A549 (cell line): Measurements from ENCODE around the gene HSPB7. TPM values are rescaled to one million over a fixed set of nuclear protein-coding genes. Genes with fewer than 3 reads are reported as not detected.
A peak's percentile ranks its signal among the peaks of the same experiment; 100 is the strongest.

Source experiments
- ATAC-seq, 2 experiments: fragments of 200-7000 bp in 1 of 2; fragments of >200 bp in 1 of 2; cut with Nextera tagmentation in 1 of 2; cut with Tn5 transposase in 1 of 2; 3 replicates each; pipeline versions ENCODE4 v1.8.0 to v1.9.1; 2018 to 2020; ENCODE audit warnings: mild to moderate bottlenecking in 1 of 2, moderate library complexity in 1 of 2
- CTCF ChIA-PET: fragments of 300-600 bp; sonication (Branson Sonifier 250); formaldehyde crosslinking; extraction: SDS; loops from one replicate; lab custom pipeline; 2021; ENCODE audit warnings: antibody characterized with exemption, inconsistent platforms; lab: Yijun Ruan, JAX
- POLR2A ChIA-PET: fragments of 350-600 bp; formaldehyde crosslinking; extraction: SDS; loops from one replicate; lab custom pipeline; 2021; ENCODE audit warnings: antibody characterized with exemption, inconsistent platforms; lab: Yijun Ruan, JAX
- DNase-seq, 2 experiments: peaks; one replicate each; pipeline versions ENCODE4 v3.0.0 to v3.0.0-alpha.2; 2011 to 2016; ENCODE audit warnings: low read depth in 1 of 2, low spot score in 1 of 2
- FAIRE-seq: peaks from 2 replicates; lab custom pipeline; 2011; peaks lifted over from hg19 to GRCh38; lab: Jason Lieb, UNC
- H3K27ac ChIP-seq, 2 experiments: fragments of >200 bp; sonication (Bioruptor Twin); formaldehyde crosslinking; 3 replicates each; pipeline ENCODE4 v1.5.1; 2016 to 2017
- H3K4me1 ChIP-seq: fragments of >200 bp; sonication (Bioruptor Twin); formaldehyde crosslinking; 3 replicates; pipeline ENCODE4 v1.6.1; 2016
- H3K4me2 ChIP-seq: fragments of >200 bp; sonication (Bioruptor Twin); formaldehyde crosslinking; 3 replicates; pipeline ENCODE4 v1.6.1; 2016
- H3K4me3 ChIP-seq: fragments of >200 bp; sonication (Bioruptor Twin); formaldehyde crosslinking; 3 replicates; pipeline ENCODE4 v1.5.1; 2016
- H3K9me3 ChIP-seq: fragments of >200 bp; sonication (Bioruptor Twin); formaldehyde crosslinking; 3 replicates; pipeline ENCODE4 v1.6.1; 2016
- BCL3 ChIP-seq: fragments of >200 bp; sonication (Bioruptor Twin); formaldehyde crosslinking; IDR thresholded peaks from 3 replicates; pipeline ENCODE4 v1.6.1; 2016
- BHLHE40 ChIP-seq: IDR thresholded peaks from 2 replicates; pipeline ENCODE4 v1.6.1; 2012; ENCODE audit warnings: low read depth, low read length, inconsistent platforms
- CBX8 ChIP-seq: fragments of 200-600 bp; sonication (generic); IDR thresholded peaks from 2 replicates; pipeline ENCODE4 v1.6.1; 2016
- CHD2 ChIP-seq: fragments of 150-350 bp; IDR thresholded peaks from 2 replicates; pipeline ENCODE4 v1.6.1; 2014; ENCODE audit warnings: low read length; ENCODE audit not compliant: partially characterized antibody
- CHD4 ChIP-seq: fragments of 200-600 bp; sonication (generic); IDR thresholded peaks from 2 replicates; pipeline ENCODE4 v1.6.1; 2016; ENCODE audit warnings: antibody characterized with exemption, mild to moderate bottlenecking, borderline replicate concordance
- EHF ChIP-seq: fragments of 250-450 bp; sonication (Bioruptor Pico); IDR thresholded peaks from 2 replicates; pipeline ENCODE4 v1.5.0; 2020; ENCODE audit warnings: mild to moderate bottlenecking
- ELK1 ChIP-seq: fragments of 150-350 bp; IDR thresholded peaks from 2 replicates; pipeline ENCODE4 v1.6.1; 2014; ENCODE audit warnings: low read depth, mild to moderate bottlenecking, low read length
- FOXS1 ChIP-seq: fragments of 250-450 bp; sonication (Bioruptor Pico); IDR thresholded peaks from 2 replicates; pipeline ENCODE4 v1.5.0; 2020; ENCODE audit warnings: mild to moderate bottlenecking, moderate library complexity
- GATA3 ChIP-seq: IDR thresholded peaks from 2 replicates; pipeline ENCODE4 v1.6.1; 2012; ENCODE audit warnings: borderline replicate concordance
- HDAC2 ChIP-seq: fragments of 200-600 bp; sonication (generic); IDR thresholded peaks from 2 replicates; pipeline ENCODE4 v1.6.1; 2016
- HEYL ChIP-seq: fragments of 250-450 bp; sonication (Bioruptor Pico); IDR thresholded peaks from 2 replicates; pipeline ENCODE4 v1.8.0; 2021; ENCODE audit warnings: mild to moderate bottlenecking, moderate library complexity
- HOXB13 ChIP-seq: fragments of 250-450 bp; sonication (Bioruptor Pico); IDR thresholded peaks from 2 replicates; pipeline ENCODE4 v1.5.0; 2020; ENCODE audit warnings: low read depth, mild to moderate bottlenecking, moderate library complexity
- HOXB5 ChIP-seq: fragments of 250-450 bp; sonication (Bioruptor Pico); IDR thresholded peaks from 2 replicates; pipeline ENCODE4 v1.5.0; 2020; ENCODE audit warnings: mild to moderate bottlenecking, moderate library complexity
- JUN ChIP-seq, 2 experiments: fragments of >200 bp; sonication (Bioruptor Twin); formaldehyde crosslinking; IDR thresholded peaks; 2 replicates in 1 of 2; 3 replicates in 1 of 2; pipeline ENCODE4 v1.6.1; 2016 to 2017
- KDM1A ChIP-seq: fragments of 200-600 bp; sonication (generic); IDR thresholded peaks from 2 replicates; pipeline ENCODE4 v1.6.1; 2016; ENCODE audit warnings: low read depth, mild to moderate bottlenecking
- KDM5A ChIP-seq: fragments of 200-600 bp; sonication (generic); IDR thresholded peaks from 2 replicates; pipeline ENCODE4 v1.6.1; 2016; ENCODE audit warnings: antibody characterized with exemption, mild to moderate bottlenecking
- MAFK ChIP-seq: fragments of 450-650 bp; IDR thresholded peaks from 2 replicates; pipeline ENCODE4 v1.6.1; 2014; ENCODE audit not compliant: partially characterized antibody
- MAZ ChIP-seq: fragments of 150-350 bp; IDR thresholded peaks from 2 replicates; pipeline ENCODE4 v1.6.1; 2014; ENCODE audit warnings: antibody characterized with exemption, low read depth, low read length, borderline replicate concordance
- MYC ChIP-seq: IDR thresholded peaks from 2 replicates; pipeline ENCODE4 v1.6.1; 2012; ENCODE audit warnings: mild to moderate bottlenecking, inconsistent platforms, low read length, improper control_type of control experiment, borderline replicate concordance
- NPAS2 ChIP-seq: fragments of 250-450 bp; sonication (Bioruptor Pico); IDR thresholded peaks from 2 replicates; pipeline ENCODE4 v1.8.0; 2022; ENCODE audit warnings: mild to moderate bottlenecking, moderate library complexity, borderline replicate concordance
- PBX3 ChIP-seq: IDR thresholded peaks from 2 replicates; pipeline ENCODE4 v1.6.1; 2012
- PHF8 ChIP-seq: fragments of 200-600 bp; sonication (generic); IDR thresholded peaks from 2 replicates; pipeline ENCODE4 v1.6.1; 2016; ENCODE audit warnings: low read depth, mild to moderate bottlenecking, antibody characterized with exemption, moderate library complexity, borderline replicate concordance
- POLR2A ChIP-seq: IDR thresholded peaks from 2 replicates; pipeline ENCODE4 v1.6.1; 2012; ENCODE audit warnings: mild to moderate bottlenecking, low read length
- RFX5 ChIP-seq: fragments of 450-650 bp; IDR thresholded peaks from 2 replicates; pipeline ENCODE4 v1.7.1; 2014; ENCODE audit warnings: antibody characterized with exemption, mild to moderate bottlenecking, moderate library complexity
- RNF2 ChIP-seq: fragments of 200-600 bp; sonication (generic); IDR thresholded peaks from 2 replicates; pipeline ENCODE4 v1.6.1; 2016; ENCODE audit warnings: low read depth, mild to moderate bottlenecking, antibody characterized with exemption, moderate library complexity, borderline replicate concordance
- SMC3 ChIP-seq: fragments of >200 bp; sonication (Bioruptor Twin); formaldehyde crosslinking; IDR thresholded peaks from 3 replicates; pipeline ENCODE4 v1.6.1; 2018; ENCODE audit warnings: inconsistent platforms
- TFCP2L1 ChIP-seq: fragments of 250-450 bp; sonication (Bioruptor Pico); IDR thresholded peaks from 2 replicates; pipeline ENCODE4 v1.5.0; 2021; ENCODE audit warnings: mild to moderate bottlenecking
- TP53 ChIP-seq: fragments of 250-450 bp; sonication (Bioruptor Pico); IDR thresholded peaks from 2 replicates; pipeline ENCODE4 v1.5.0; 2021; ENCODE audit warnings: mild to moderate bottlenecking, moderate library complexity
- ZNF302 ChIP-seq: fragments of 250-450 bp; sonication (Bioruptor Pico); IDR thresholded peaks from 2 replicates; pipeline ENCODE4 v1.9.0; 2021; ENCODE audit warnings: inconsistent platforms, mild to moderate bottlenecking, moderate library complexity
- WGBS: methylation state at CpG from one replicate; pipeline ENCODE4 v1.1.6; 2017; ENCODE audit errors: missing lambda C conversion rate; 5-methylcytosine and 5-hydroxymethylcytosine counted together
- polyA plus RNA-seq, 4 experiments: library from polyadenylated mRNA; depleted of rRNA in 3 of 4; stranded (reverse); fragments of >200 nt; fragmentation: RNase III in 1 of 4; extraction: RNeasy Plus Mini Kit Qiagen cat#74134 plus additional on column Dnase treatment in 1 of 4; gene quantifications; 2 replicates in 3 of 4; 3 replicates in 1 of 4; pipeline ENCODE4 v1.2.3, GENCODE V29; 2011 to 2017
- TF ChIP-seq, protein P1 (sequence below): fragments of 450-650 bp; IDR thresholded peaks from 2 replicates; pipeline ENCODE4 v1.6.1; 2014; ENCODE audit warnings: antibody characterized with exemption

HSPB7 gene
- polyA plus RNA-seq, 2 of the 4 experiments (the other 2 are of a cell fraction), result not detected

DNA sequence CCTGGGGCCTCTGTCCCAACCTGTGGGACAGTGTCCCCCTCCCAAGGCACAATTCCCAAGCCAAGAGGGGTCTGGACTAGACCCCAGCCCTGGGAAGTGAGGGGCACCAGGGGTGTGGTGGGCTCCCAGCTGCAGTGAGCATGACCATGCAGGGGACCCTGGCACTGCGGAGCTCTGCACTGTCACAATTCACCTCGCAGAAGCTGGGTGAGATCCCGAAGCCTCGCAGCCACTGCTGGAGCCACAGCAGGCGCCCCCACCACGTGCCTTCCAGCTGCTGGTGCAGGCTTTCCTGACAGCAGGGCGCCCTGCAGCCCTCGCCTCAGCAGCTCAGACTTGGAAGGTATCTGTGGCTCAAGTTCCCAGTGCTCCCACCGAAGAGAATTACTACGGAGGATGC is 23.8 kb downstream of the HSPB7 start:
- peak in 1 of 2 experiments; percentile 32; a peak in 3 of 6 replicates for ATAC-seq
- no peak overlapping the region for H3K27ac ChIP-seq
- no peaks in the 10 kb centered on the region for H3K4me1 ChIP-seq
- TF ChIP-seq RNF2 (no peak), CHD4 (no peak), MAFK (no peak), MAZ (no peak), HOXB13 (CRISPR knock-in tag) (no peak), PBX3 (no peak), GATA3 (no peak), TFCP2L1 (CRISPR knock-in tag) (no peak), EHF (CRISPR knock-in tag) (no peak), JUN (IDR thresholded peaks at IDR 0.05) (no peak), HEYL (CRISPR knock-in tag) (no peak)
- POLR2A ChIA-PET, result no interaction called here
- no peak overlapping the region for H3K4me2 ChIP-seq
- no CpG with 5 or more reads among the region's 10 CpGs for WGBS
- no peaks in the 10 kb centered on the region for H3K9me3 ChIP-seq
- no peak overlapping the region for H3K4me3 ChIP-seq
- no peak for DNase-seq
- FAIRE-seq, result no peak
- CTCF ChIA-PET, result interaction anchor here (1.0 to 2.5 kb wide), 18 partner anchors 11 to 202 kb away, joined by 3 to 13 read pairs (median 4); no protein-coding TSS in a partner anchor

- Histone ChIP-seq H3K4me3 (no peak overlapping the region), H3K4me2 (no peak overlapping the region), H3K27ac (no peak overlapping the region), H3K9me3 (no peaks in the 10 kb centered on the region), H3K4me1 (no peaks in the 10 kb centered on the region)
- DNase-seq (no peak), ATAC-seq (no peak), FAIRE-seq (no peak)
- CTCF ChIA-PET, result interaction anchor here (1.0 to 2.5 kb wide), 10 partner anchors 16 to 200 kb away, joined by 3 to 13 read pairs (median 4); no protein-coding TSS in a partner anchor
- POLR2A ChIA-PET, result no interaction called here
- 20% methylated on average over 2 of the region's 15 CpGs for WGBS
- TF ChIP-seq CBX8 (no peak), BCL3 (no peak), ELK1 (no peak), NPAS2 (no peak), KDM5A (no peak), ZNF302 (CRISPR knock-in tag) (no peak), CHD2 (no peak), MAFK (no peak)
These were observed 24.2 kb downstream of the HSPB7 start for GRCh38 chr1:15993666-15994065.

DNA sequence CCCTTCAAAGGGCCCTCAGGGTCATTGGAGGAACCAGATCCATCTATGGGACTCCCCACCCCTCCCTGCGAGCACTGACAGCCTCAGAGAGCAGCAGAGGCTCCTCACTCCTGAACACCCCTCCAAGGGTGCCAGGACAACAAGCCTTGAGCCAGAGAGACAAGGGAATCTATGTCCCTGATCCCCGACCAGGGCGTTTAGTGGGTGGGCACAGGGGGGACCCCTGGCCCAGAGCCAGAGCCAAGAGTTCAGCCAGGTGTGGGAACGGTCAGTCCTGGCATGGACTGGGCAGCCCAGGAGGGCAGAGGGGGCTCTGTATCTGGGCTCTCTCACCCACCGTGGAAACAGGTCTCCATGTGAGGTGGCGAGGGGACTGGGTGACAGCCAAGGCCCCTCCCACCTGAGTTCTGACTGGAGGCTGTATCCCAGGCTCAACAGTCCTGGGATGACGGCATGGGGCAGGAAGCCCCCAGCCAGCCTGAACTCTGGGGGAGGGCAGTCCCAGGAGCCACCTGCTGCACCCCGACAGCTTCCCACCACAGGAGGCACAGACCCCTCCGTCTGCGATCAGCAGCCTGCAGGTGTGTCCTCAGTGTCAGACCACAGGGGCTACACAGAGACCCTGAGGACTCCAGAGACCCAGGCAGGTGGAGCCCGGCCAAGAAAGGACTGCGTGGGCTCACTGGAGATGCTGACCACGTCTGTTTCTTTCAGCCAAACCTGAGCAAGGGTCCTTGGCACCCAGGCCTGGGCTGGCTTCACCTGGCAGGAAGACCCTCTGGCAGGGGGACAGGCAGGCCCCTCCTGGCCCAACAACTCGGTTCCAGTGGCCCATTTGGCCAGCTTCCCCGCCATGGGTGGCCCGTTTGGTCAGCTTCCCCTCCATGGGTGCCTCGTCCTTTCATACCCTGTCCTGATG is 25.0 kb downstream of the HSPB7 start:
- Histone ChIP-seq H3K27ac (no peak overlapping the region), H3K4me1 (no peaks in the 10 kb centered on the region), H3K4me3 (no peak overlapping the region), H3K4me2 (no peak overlapping the region), H3K9me3 (no peaks in the 10 kb centered on the region)
- no peak for DNase-seq
- ChIA-PET POLR2A (no interaction called here), CTCF (interaction anchor here (0.6 to 2.5 kb wide), 3 partner anchors 161 to 177 kb away, joined by 4 to 13 read pairs (median 6); no protein-coding TSS in a partner anchor)
- ATAC-seq, result no peak
- WGBS, result 83% methylated on average over 3 of the region's 17 CpGs
- FAIRE-seq, result no peak
- no peak for TF ChIP-seq HDAC2
- TF ChIP-seq NPAS2, result no peak
- no peak for TF ChIP-seq PHF8
- TF ChIP-seq MYC, result no peak
- no peak for TF ChIP-seq KDM1A
- TF ChIP-seq SMC3, result no peak
- no peak for TF ChIP-seq BHLHE40
- TF ChIP-seq FOXS1 (CRISPR knock-in tag), result no peak
- no peak for TF ChIP-seq RFX5
- no peak for TF ChIP-seq POLR2A
- TF ChIP-seq, protein P1, sequence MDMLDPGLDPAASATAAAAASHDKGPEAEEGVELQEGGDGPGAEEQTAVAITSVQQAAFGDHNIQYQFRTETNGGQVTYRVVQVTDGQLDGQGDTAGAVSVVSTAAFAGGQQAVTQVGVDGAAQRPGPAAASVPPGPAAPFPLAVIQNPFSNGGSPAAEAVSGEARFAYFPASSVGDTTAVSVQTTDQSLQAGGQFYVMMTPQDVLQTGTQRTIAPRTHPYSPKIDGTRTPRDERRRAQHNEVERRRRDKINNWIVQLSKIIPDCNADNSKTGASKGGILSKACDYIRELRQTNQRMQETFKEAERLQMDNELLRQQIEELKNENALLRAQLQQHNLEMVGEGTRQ, result no peak
- TF ChIP-seq HOXB5 (CRISPR knock-in tag), result no peak
- no peak for TF ChIP-seq TP53
- TF ChIP-seq BCL3, result no peak
